SW480 (cell line): ENCODE data around the gene PXDN.

ENCODE experiments used
- DNase-seq: peaks from one replicate; pipeline ENCODE4 v3.0.0-alpha.2; 2016; ENCODE audit warnings: low spot score

The PXDN gene

DNA sequence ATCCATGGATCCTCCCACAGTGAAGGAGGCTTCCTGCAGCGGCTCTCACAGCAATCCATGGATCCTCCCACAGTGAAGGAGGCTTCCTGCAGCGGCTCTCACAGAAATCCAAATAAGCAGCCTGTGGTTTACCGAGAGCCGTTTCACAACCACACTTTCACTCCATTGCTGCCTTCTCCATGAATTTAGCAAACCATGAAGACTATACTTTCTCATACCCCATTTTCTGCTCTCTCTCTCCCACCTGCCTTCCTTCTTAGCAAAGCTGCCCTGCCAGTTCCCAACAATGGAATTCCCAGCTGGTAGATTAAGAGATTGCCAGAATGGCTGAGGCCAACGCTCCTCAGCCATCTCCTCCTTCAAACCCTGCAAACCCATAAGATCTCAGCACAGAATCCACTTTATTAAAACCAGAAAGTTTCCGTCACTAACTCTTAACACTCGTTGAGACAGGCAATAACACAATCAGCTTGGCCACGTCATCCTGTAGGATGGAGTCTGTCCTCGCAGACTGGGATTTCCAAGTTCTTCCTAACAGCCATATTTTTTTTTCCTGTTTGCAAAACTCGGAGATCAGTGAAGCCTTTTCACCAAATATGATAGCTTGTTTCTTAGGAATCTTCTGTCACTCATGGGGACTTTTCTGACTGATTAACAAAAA, 162.2 kb downstream of the PXDN start:
- no peak for DNase-seq
